HepG2 (cell line): ENCODE measurements around the gene RWDD2A. TPM values are rescaled to one million over a fixed set of nuclear protein-coding genes. Genes with fewer than 3 reads are reported as not detected.

Experiments used
- CCDC6 ChIP-seq: sonication (generic); formaldehyde crosslinking; IDR thresholded peaks from 2 replicates; pipeline ENCODE4 v1.8.1; 2022; ENCODE audit warnings: mild to moderate bottlenecking, missing genetic modification reagents, moderate library complexity
- HNRNPK ChIP-seq: fragments of 200-400 bp; formaldehyde crosslinking; IDR thresholded peaks from 2 replicates; pipeline ENCODE4 v1.6.1; 2018; ENCODE audit warnings: low read length, low read depth, moderate library complexity, mild to moderate bottlenecking; ENCODE audit not compliant: poor library complexity, severe bottlenecking
- KDM1A ChIP-seq: IDR thresholded peaks from 2 replicates; pipeline ENCODE4 v1.6.1; 2016; ENCODE audit warnings: missing compliant biosample characterization
- MAFF ChIP-seq: IDR thresholded peaks from 2 replicates; pipeline ENCODE4 v1.6.1; 2011; ENCODE audit warnings: low read depth, low read length, improper control_type of control experiment
- MYC ChIP-seq: sonication (generic); formaldehyde crosslinking; IDR thresholded peaks from 2 replicates; pipeline ENCODE4 v1.9.0; 2021; ENCODE audit warnings: missing genetic modification reagents, borderline replicate concordance
- PBX3 ChIP-seq: sonication (generic); formaldehyde crosslinking; IDR thresholded peaks from 2 replicates; pipeline ENCODE4 v1.8.1; 2023; ENCODE audit warnings: missing genetic modification reagents, inconsistent platforms, borderline replicate concordance
- SIX1 ChIP-seq: sonication (generic); formaldehyde crosslinking; IDR thresholded peaks from 2 replicates; pipeline ENCODE4 v1.4.0; 2020; ENCODE audit warnings: missing genetic modification reagents, borderline replicate concordance
- STAG1 ChIP-seq: sonication (generic); formaldehyde crosslinking; IDR thresholded peaks from 2 replicates; pipeline ENCODE4 v1.4.0; 2020; ENCODE audit warnings: missing genetic modification reagents
- SUZ12 ChIP-seq: fragments of 150-350 bp; IDR thresholded peaks from 2 replicates; pipeline ENCODE4 v1.6.1; 2014; ENCODE audit warnings: low read depth, low read length
- THAP9 ChIP-seq: sonication (generic); formaldehyde crosslinking; IDR thresholded peaks from 2 replicates; pipeline ENCODE4; 2020; ENCODE audit warnings: missing genetic modification reagents, mild to moderate bottlenecking, borderline replicate concordance
- ZNF318 ChIP-seq: sonication (generic); formaldehyde crosslinking; IDR thresholded peaks from 2 replicates; pipeline ENCODE4 v1.4.0; 2020; ENCODE audit warnings: mild to moderate bottlenecking, missing genetic modification reagents
- polyA plus RNA-seq, 8 experiments: library from polyadenylated mRNA; depleted of rRNA in 3 of 8; stranded (reverse) in 7 of 8; unstranded in 1 of 8; fragments of >200 nt; fragmentation: Illumina TruSeq in 4 of 8; extraction: Trizol in 4 of 8; gene quantifications; 2 replicates each; pipeline versions ENCODE4 v1.2.1 to v1.2.3, GENCODE V29; 2011 to 2016; ENCODE audit warnings: low read depth in 4 of 8, missing spikeins in 1 of 8, mixed read lengths in 1 of 8; ENCODE audit not compliant: insufficient read depth in 1 of 8
- total RNA-seq, 5 experiments: library from RNA; depleted of rRNA; stranded (reverse); fragments of >200 nt; fragmentation: Illumina TruSeq; extraction: Trizol; gene quantifications; 2 replicates each; pipeline ENCODE4 v1.2.3, GENCODE V29; 2016; ENCODE audit warnings: low read depth in 1 of 5

Gene RWDD2A
- total and polyA plus RNA-seq, 2 of the 13 experiments (the other 11 are each of a cell fraction or from before 2014, with no cell fraction given) = 5.3 to 8.1 TPM

- TF ChIP-seq HNRNPK = no peak
- TF ChIP-seq STAG1 (CRISPR knock-in tag) = peak; percentile 62
- no peak for TF ChIP-seq KDM1A (CRISPR knock-in tag)
- no peak for TF ChIP-seq MAFF
- no peak for TF ChIP-seq SUZ12
- no peak for TF ChIP-seq CCDC6 (CRISPR knock-in tag)
- TF ChIP-seq THAP9 (CRISPR knock-in tag) = no peak
- TF ChIP-seq PBX3 (CRISPR knock-in tag) = no peak
- TF ChIP-seq MYC (CRISPR knock-in tag) = no peak
- TF ChIP-seq SIX1 (CRISPR knock-in tag) = no peak
- no peak for TF ChIP-seq ZNF318 (CRISPR knock-in tag)
- TF ChIP-seq, all 625 proteins: peak for 4
These were observed 28.8 kb downstream of the RWDD2A start (continued) for GRCh38 chr6:83221889-83222479.
